Karpas-422 (cell line): Measurements from ENCODE around the gene KRTCAP2. TPM values are rescaled to one million over a fixed set of nuclear protein-coding genes. Genes with fewer than 3 reads are reported as not detected.
A peak's percentile ranks its signal among the peaks of the same experiment; 100 is the strongest.

Experiments used
- DNase-seq: peaks from one replicate; pipeline ENCODE4 v3.0.0-alpha.2; 2015
- H2AFZ ChIP-seq: fragments of 200-600 bp; sonication (generic); 2 replicates; pipeline ENCODE4 v1.6.1; 2014; ENCODE audit warnings: antibody characterized with exemption, low read length, mixed read lengths
- H3K27ac ChIP-seq: fragments of 200-600 bp; sonication (generic); 2 replicates; pipeline ENCODE4 v1.5.1; 2014; ENCODE audit warnings: mild to moderate bottlenecking, low read length, moderate library complexity
- H3K27me3 ChIP-seq: fragments of 200-600 bp; sonication (generic); 2 replicates; pipeline ENCODE4 v1.6.1; 2014; ENCODE audit warnings: low read length, mixed read lengths
- H3K36me3 ChIP-seq: fragments of 200-600 bp; sonication (generic); 2 replicates; pipeline ENCODE4 v1.6.1; 2014; ENCODE audit warnings: low read length, mixed read lengths; ENCODE audit not compliant: insufficient read depth
- H3K4me1 ChIP-seq: fragments of 200-600 bp; sonication (generic); 2 replicates; pipeline ENCODE4 v1.6.1; 2014; ENCODE audit warnings: mild to moderate bottlenecking, low read length, mixed read lengths
- H3K4me2 ChIP-seq: fragments of 200-600 bp; sonication (generic); 2 replicates; pipeline ENCODE4 v1.6.1; 2014; ENCODE audit warnings: low read length, low read depth, mild to moderate bottlenecking; ENCODE audit not compliant: poor library complexity, severe bottlenecking
- H3K4me3 ChIP-seq: fragments of 200-600 bp; sonication (generic); 2 replicates; pipeline ENCODE4 v1.5.1; 2014; ENCODE audit warnings: mild to moderate bottlenecking, antibody characterized with exemption, low read length, mixed read lengths
- H3K79me2 ChIP-seq: fragments of 200-600 bp; sonication (generic); 2 replicates; pipeline ENCODE4 v1.6.1; 2014; ENCODE audit warnings: mild to moderate bottlenecking, low read length, mixed read lengths
- H3K9ac ChIP-seq: fragments of 200-600 bp; sonication (generic); 2 replicates; pipeline ENCODE4 v1.6.0; 2014; ENCODE audit warnings: low read length
- H3K9me2 ChIP-seq: fragments of 200-600 bp; sonication (generic), shearing (Covaris generic); replicated peaks from 2 replicates; pipeline ENCODE4 v1.6.0; 2014; ENCODE audit warnings: mild to moderate bottlenecking, low read length, moderate library complexity; ENCODE audit not compliant: insufficient read depth
- H3K9me3 ChIP-seq: fragments of 300-700, 200-600 bp; sonication (generic); 2 replicates; pipeline ENCODE4 v1.6.1; 2014; ENCODE audit warnings: low read length, mixed read lengths
- H4K20me1 ChIP-seq: fragments of 200-600 bp; sonication (generic); 2 replicates; pipeline ENCODE4 v1.6.1; 2014; ENCODE audit warnings: mild to moderate bottlenecking, antibody characterized with exemption, low read length, low read depth; ENCODE audit not compliant: insufficient read depth
- total RNA-seq: library from RNA; depleted of rRNA; stranded (reverse); fragments of >200 nt; shearing (Covaris generic); gene quantifications from 2 replicates; pipeline ENCODE4 v1.2.3, GENCODE V29; 2014; ENCODE audit warnings: low replicate concordance

KRTCAP2 gene
- total RNA-seq, 1 experiment from 2014 or later: 400 TPM

DNA sequence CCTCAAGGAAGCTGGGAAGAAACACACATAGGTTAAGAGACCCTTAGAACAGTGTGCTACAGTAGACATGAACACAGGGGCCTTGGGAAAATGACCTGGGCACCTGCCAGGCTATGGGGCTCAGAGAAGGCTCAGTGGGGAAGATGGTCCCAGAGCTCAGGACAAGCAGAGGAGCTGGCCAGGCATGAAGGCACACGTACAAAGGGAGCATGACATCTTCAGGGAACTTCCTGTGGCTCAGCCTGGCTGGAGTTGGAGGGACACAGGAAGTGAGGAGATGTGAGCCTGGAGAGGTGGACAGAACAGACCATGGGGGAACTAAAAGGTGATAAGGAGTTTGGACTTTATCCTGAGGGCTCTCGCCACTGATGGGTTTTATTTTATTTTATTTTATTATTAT, 41.2 kb downstream of the KRTCAP2 start:
- H3K4me2 ChIP-seq: no peak overlapping the region
- no peak overlapping the region for H2AFZ ChIP-seq
- no peaks in the 10 kb centered on the region for H3K9me3 ChIP-seq
- H4K20me1 ChIP-seq: no peaks in the 10 kb centered on the region
- peaks cover 1% of the 10 kb centered on the region for H3K79me2 ChIP-seq
- H3K9me2 ChIP-seq: no peaks in the 10 kb centered on the region
- H3K4me1 ChIP-seq: peaks cover 28% of the 10 kb centered on the region
- no peaks in the 10 kb centered on the region for H3K36me3 ChIP-seq
- H3K4me3 ChIP-seq: no peak overlapping the region
- H3K9ac ChIP-seq: no peak overlapping the region
- H3K27me3 ChIP-seq: no peaks in the 10 kb centered on the region
- H3K27ac ChIP-seq: no peak overlapping the region
- no peak for DNase-seq

DNA sequence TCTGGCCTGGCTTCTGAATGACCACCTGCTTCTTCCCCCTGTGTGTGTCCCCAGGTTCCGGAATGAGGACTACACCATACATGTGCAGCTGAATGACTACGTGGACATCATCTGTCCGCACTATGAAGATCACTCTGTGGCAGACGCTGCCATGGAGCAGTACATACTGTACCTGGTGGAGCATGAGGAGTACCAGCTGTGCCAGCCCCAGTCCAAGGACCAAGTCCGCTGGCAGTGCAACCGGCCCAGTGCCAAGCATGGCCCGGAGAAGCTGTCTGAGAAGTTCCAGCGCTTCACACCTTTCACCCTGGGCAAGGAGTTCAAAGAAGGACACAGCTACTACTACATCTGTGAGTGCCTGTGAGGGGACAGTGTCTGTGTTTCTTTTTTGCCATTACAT, 41.8 kb downstream of the KRTCAP2 start:
- no peaks in the 10 kb centered on the region for H3K9me3 ChIP-seq
- H3K4me3 ChIP-seq: no peak overlapping the region
- H2AFZ ChIP-seq: no peak overlapping the region
- no peaks in the 10 kb centered on the region for H3K27me3 ChIP-seq
- peaks cover 29% of the 10 kb centered on the region for H3K4me1 ChIP-seq
- H3K27ac ChIP-seq: no peak overlapping the region
- no peaks in the 10 kb centered on the region for H4K20me1 ChIP-seq
- H3K4me2 ChIP-seq: no peak overlapping the region
- no peaks in the 10 kb centered on the region for H3K36me3 ChIP-seq
- DNase-seq: no peak
- no peaks in the 10 kb centered on the region for H3K9me2 ChIP-seq
- H3K9ac ChIP-seq: no peak overlapping the region
- no peaks in the 10 kb centered on the region for H3K79me2 ChIP-seq

DNA sequence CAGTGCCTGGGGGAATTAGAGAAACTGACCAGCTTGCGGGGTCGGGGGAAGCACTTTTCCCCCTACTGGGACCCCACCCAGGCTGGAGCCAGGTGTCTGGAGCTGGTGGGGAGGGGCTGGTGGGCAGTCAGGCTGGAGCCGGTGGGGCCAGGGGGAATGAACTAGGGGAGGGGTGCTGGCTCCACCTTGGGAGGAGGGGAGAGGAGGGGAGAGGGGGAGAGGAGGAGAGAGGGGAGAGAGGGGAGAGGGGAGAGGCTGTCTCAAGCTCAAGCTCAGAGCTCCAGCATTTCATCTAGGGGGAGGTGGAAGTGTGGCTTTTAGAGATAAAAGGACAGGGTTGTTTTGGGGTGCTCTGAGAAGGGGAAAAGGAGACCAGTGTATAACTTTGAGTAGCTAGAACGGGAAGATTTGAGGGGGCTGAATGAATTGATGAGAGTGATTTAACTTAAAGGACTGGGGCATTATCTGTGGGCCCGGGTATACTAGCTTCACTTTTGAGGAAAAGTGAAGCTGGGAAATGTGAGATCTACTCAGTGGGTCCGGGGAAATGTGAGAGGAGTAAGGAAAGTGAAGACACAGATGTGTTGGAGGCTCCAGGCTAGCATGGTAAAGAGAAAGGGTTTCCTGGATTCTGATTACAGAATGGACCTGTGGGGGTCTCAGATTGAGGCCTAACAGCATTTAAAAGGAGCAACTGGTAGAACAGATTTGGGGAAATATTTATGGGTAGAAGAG, 42.7 kb downstream of the KRTCAP2 start:
- Histone ChIP-seq H3K27me3 (no peaks in the 10 kb centered on the region), H4K20me1 (no peaks in the 10 kb centered on the region), H3K9me2 (no peaks in the 10 kb centered on the region), H3K4me1 (peaks cover 29% of the 10 kb centered on the region), H2AFZ (no peak overlapping the region), H3K9me3 (no peaks in the 10 kb centered on the region), H3K27ac (no peak overlapping the region), H3K4me3 (no peak overlapping the region), H3K4me2 (no peak overlapping the region), H3K36me3 (no peaks in the 10 kb centered on the region), H3K9ac (no peak overlapping the region), H3K79me2 (no peaks in the 10 kb centered on the region)
- no peak for DNase-seq

DNA sequence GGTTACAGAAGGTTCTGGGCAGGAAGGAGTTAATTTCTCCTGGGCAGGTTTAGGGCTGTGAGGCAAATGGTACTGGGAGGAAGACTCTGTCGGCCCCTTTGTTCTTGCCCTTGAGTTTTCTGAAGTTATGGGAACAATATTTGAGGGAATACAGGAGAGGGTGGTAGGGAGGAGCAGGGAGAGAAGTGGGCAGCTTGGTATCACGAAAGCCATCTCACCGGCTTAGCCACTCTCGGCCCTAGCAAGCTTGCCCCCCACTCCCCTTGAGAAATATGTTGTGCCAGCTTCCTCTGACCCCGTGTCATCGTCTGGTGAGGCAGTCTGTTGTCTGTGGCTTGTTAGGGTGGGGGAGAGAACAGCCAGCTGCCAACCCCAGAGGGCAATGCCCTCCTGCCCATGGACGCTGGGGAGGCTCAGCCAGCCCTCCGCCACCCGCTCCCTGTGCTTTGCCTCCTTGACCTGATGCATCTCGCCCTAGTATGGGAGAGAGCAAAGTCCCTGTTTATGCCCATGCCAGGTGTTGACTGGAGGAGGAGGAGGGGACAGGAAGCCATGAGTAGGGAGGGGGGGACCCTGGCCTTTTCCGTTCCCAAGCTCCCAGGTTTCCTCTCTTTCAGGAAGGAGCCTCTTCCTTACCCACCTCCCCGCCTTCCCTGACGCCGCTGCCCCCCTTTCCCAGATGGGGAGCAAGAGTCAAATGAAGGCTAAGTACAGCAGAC, 44.2 kb downstream of the KRTCAP2 start:
- H2AFZ ChIP-seq: no peak overlapping the region
- no peaks in the 10 kb centered on the region for H4K20me1 ChIP-seq
- no peak for DNase-seq
- H3K4me2 ChIP-seq: peak overlapping the region; percentile 62
- H3K27ac ChIP-seq: no peak overlapping the region
- H3K9ac ChIP-seq: peak overlapping the region; percentile 32; the same call in 1 of the 2 replicates
- H3K36me3 ChIP-seq: no peaks in the 10 kb centered on the region
- H3K9me2 ChIP-seq: no peaks in the 10 kb centered on the region
- H3K9me3 ChIP-seq: no peaks in the 10 kb centered on the region
- H3K4me3 ChIP-seq: no peak overlapping the region
- no peaks in the 10 kb centered on the region for H3K27me3 ChIP-seq
- no peaks in the 10 kb centered on the region for H3K79me2 ChIP-seq
- peaks cover 21% of the 10 kb centered on the region for H3K4me1 ChIP-seq

DNA sequence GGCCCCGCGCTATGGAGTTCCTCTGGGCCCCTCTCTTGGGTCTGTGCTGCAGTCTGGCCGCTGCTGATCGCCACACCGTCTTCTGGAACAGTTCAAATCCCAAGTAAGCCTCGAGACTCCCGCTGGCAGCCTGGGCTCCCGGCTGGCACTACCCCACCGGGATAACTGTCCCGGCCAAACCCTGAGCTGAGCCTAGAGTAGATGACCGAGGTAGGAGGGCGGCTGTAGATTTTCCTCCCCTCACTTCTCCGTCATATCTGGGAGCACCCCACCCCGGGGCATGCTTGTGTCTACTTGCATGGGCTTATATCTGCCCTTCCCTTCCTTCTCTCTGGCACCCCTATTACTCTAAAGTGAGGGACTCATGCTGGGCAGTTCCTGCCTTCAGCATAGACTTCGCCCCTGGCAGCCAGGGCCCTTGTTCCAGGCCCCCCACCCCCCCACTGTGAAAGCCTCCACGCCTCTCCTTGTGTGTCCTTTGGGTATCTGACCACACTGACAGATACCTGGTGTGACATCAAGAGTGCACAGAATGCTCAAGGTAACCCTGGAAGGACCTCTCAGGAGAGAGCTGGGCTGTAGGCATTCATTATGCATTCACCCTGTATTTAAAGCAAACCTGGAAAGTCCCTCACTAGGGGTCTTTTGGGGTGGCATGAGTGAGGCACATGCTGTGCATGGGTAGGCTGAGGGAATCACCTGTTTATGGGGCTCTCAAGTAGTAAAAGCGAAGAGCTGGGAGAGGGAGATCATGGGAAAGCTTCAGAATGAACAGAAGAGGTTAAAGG, 44.9 kb downstream of the KRTCAP2 start:
- Histone ChIP-seq H4K20me1 (no peaks in the 10 kb centered on the region), H3K27ac (no peak overlapping the region), H3K27me3 (no peaks in the 10 kb centered on the region), H3K4me3 (peak overlapping the region; percentile 37; the same call in 1 of the 2 replicates), H3K4me1 (peaks cover 21% of the 10 kb centered on the region), H3K9me2 (no peaks in the 10 kb centered on the region), H3K36me3 (no peaks in the 10 kb centered on the region), H3K9me3 (no peaks in the 10 kb centered on the region), H3K9ac (peak overlapping the region; percentile 32; the same call in 1 of the 2 replicates), H2AFZ (no peak overlapping the region), H3K4me2 (peak overlapping the region; percentile 62), H3K79me2 (no peaks in the 10 kb centered on the region)
- DNase-seq: no peak

DNA sequence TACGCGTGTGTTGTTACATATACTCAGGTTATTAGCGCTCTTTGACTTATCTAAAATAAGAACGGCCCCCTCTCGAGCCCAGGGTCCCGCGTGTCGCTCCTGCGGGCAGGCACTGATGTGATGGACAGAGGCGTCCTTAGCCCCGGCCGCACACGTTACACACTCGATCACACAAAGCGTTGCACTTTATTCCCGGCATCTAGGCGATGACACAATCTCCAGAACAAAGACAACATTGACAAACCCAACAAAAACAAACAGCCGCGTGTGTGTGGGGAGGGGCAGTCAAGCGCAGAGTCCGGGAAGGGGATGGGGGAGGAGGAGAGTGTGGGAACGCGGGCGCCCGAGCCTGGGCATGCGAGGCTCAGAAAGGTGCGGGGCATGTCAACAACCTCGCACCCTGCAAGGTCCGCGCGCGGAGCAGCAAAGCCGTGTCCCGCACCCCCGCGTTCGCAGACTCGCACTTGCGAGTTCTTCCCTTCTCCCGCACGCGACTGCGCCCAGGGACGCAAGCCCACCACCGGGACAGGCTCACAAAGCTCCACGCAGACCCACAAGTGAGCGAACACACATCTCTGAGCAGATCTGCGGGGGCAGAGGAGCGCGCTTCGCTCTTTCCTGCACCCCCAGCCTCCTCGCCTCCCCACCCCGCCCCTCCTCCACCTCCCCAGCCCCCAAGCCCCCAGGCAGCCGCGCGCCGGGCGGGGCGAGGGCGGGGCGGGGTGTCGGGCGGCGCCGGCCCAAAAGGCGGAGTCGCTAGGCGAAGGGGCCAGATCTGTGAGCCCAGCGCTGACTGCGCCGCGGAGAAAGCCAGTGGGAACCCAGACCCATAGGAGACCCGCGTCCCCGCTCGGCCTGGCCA, 45.8 kb downstream of the KRTCAP2 start, which contains the start of gene EFNA1:
EFNA1 (plus strand) TSS at position 772 of the 862 bp plus-strand sequence. CDS start 102 bp downstream, outside the sequence.
- no peak for DNase-seq
- Histone ChIP-seq H3K9me2 (no peaks in the 10 kb centered on the region), H3K9me3 (no peaks in the 10 kb centered on the region), H3K4me1 (peaks cover 21% of the 10 kb centered on the region), H3K79me2 (no peaks in the 10 kb centered on the region), H3K27ac (no peak within 1 kb of the TSS), H3K9ac (peak within 1 kb of the TSS; percentile 32; the same call in 1 of the 2 replicates), H3K36me3 (no peaks in the 10 kb centered on the region), H3K4me2 (peak within 1 kb of the TSS; percentile 62), H2AFZ (peak within 1 kb of the TSS; percentile 49; the same call in 1 of the 2 replicates), H3K4me3 (peak within 1 kb of the TSS; percentile 37; the same call in 1 of the 2 replicates), H3K27me3 (no peaks in the 10 kb centered on the region), H4K20me1 (no peaks in the 10 kb centered on the region)

DNA sequence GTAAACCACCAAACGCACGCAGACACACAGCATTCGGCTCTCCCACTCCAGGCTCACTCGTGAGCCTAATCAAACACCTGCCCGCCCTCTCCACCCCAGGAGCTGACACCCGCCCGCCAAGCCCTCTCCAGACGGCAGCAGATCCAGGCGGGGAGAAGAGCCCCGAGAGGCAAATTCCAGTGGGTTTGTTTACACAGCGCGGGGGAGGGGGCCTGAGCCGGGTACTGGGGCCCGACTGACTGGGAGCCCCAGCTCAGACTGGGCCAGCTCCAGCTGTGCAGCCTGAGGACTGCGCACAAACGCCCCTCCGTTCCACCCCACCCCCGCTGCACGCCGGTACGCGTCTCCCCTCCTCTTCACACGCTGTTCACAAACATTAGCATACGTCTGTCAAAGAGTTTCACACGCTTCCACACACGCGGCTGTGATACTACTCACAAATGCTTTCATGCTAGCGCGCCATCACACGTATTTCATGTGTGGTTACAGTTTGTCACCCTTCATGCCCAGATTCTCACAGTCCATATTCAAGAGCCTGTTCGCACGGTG, 46.5 kb downstream of the KRTCAP2 start:
- peak; percentile 55 for DNase-seq
- Histone ChIP-seq H3K4me2 (peak overlapping the region; percentile 62), H3K27me3 (no peaks in the 10 kb centered on the region), H3K4me1 (peaks cover 21% of the 10 kb centered on the region), H3K36me3 (no peaks in the 10 kb centered on the region), H3K9ac (0 out of 2 replicates have a peak overlapping the region, but pooled peaks have one; percentile 10), H3K9me3 (no peaks in the 10 kb centered on the region), H3K79me2 (no peaks in the 10 kb centered on the region), H3K27ac (no peak overlapping the region), H3K9me2 (no peaks in the 10 kb centered on the region), H2AFZ (peak overlapping the region; percentile 49; the same call in 1 of the 2 replicates), H4K20me1 (no peaks in the 10 kb centered on the region), H3K4me3 (peak overlapping the region; percentile 37; the same call in 1 of the 2 replicates)
